ENCODE results near the gene RPAP2.
"Not testable (repeated sequence)": the region's sequence is repeated elsewhere in the genome, so short reads cannot be mapped to it uniquely, and the experiment has no call there.

Gene RPAP2

DNA sequence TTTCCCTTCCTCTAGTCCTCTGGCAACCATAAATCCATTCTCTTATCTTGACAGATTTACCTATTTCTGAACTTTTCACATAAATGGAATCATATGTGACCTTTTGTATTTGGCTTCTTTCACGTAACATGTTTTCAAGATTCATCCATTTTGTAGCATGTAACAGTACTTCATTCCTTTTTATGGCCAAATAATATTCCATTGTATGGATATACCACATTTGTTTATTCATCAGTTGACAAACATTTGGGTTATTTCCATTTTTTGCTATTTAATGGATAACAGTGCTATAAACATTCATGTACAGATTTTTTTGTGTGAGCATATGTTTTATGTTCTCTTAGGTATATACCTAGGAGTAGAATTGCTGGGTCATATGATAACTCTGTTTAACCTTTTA is 54.0 kb downstream of the RPAP2 start:
- Histone ChIP-seq H2AFZ (ENCODE audit: low read depth) (no peak overlapping the region), H3K9ac (no peak overlapping the region), H3K4me1 (ENCODE audit: low read depth, poor library complexity, severe bottlenecking) (no peaks in the 10 kb centered on the region), H3K4me3 (IDR thresholded peaks at IDR 0.05; ENCODE audit: insufficient read depth, low read depth, low read length) (no peak overlapping the region), H4K20me1 (ENCODE audit: insufficient read depth) (no peaks in the 10 kb centered on the region), H3K4me2 (no peak overlapping the region), H3K27ac (no peak overlapping the region), H3K36me3 (ENCODE audit: insufficient read depth) (no peaks in the 10 kb centered on the region), H3K79me2 (ENCODE audit: insufficient read depth, low read depth) (no peaks in the 10 kb centered on the region), H3K27me3 (ENCODE audit: insufficient read depth, low read depth) (no peaks in the 10 kb centered on the region)
- no peak for TF ChIP-seq CTCF (conservative IDR thresholded peaks at IDR 0.05; ENCODE audit: low read depth, low read length)

DNA sequence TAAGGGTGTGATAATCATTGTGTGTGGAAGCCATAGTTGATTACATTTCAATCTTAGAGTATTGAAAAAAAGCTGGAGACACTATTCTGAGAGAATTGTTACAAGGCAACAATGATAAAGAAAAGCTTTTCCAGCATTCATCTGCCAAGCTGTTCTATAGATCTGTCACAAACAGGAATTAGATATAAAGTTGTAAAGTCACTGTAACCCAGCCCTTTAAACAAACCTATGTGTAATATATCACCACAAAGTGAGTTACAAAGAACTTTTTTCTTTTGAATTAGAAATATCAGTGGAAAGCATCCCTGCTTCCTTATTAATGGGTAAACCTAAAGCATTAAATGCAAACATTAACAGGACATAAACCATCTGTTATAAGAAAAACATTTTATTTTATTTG is 55.4 kb downstream of the RPAP2 start:
- Histone ChIP-seq H3K4me1 (ENCODE audit: low read depth, poor library complexity, severe bottlenecking) (no peaks in the 10 kb centered on the region), H2AFZ (ENCODE audit: low read depth) (no peak overlapping the region), H3K9ac (no peak overlapping the region), H3K4me2 (no peak overlapping the region), H3K36me3 (ENCODE audit: insufficient read depth) (no peaks in the 10 kb centered on the region), H3K27ac (no peak overlapping the region), H4K20me1 (ENCODE audit: insufficient read depth) (no peaks in the 10 kb centered on the region), H3K4me3 (IDR thresholded peaks at IDR 0.05; ENCODE audit: insufficient read depth, low read depth, low read length) (no peak overlapping the region), H3K79me2 (ENCODE audit: insufficient read depth, low read depth) (no peaks in the 10 kb centered on the region), H3K27me3 (ENCODE audit: insufficient read depth, low read depth) (no peaks in the 10 kb centered on the region)
- no peak for TF ChIP-seq CTCF (conservative IDR thresholded peaks at IDR 0.05; ENCODE audit: low read depth, low read length)

GRCh38 chr1:92356956-92357355 is 58.1 kb downstream of the RPAP2 start:
- no peak overlapping the region for H3K27ac ChIP-seq
- no peak for TF ChIP-seq CTCF (conservative IDR thresholded peaks at IDR 0.05; ENCODE audit: low read depth, low read length)
- no peak overlapping the region for H3K9ac ChIP-seq
- H2AFZ ChIP-seq (ENCODE audit: low read depth), result no peak overlapping the region
- H3K4me2 ChIP-seq, result no peak overlapping the region
- H3K4me1 ChIP-seq (ENCODE audit: low read depth, poor library complexity, severe bottlenecking), result no peaks in the 10 kb centered on the region
- no peaks in the 10 kb centered on the region for H3K79me2 ChIP-seq (ENCODE audit: insufficient read depth, low read depth)
- H4K20me1 ChIP-seq (ENCODE audit: insufficient read depth), result no peaks in the 10 kb centered on the region
- H3K27me3 ChIP-seq (ENCODE audit: insufficient read depth, low read depth), result no peaks in the 10 kb centered on the region
- no peaks in the 10 kb centered on the region for H3K36me3 ChIP-seq (ENCODE audit: insufficient read depth)
- no peak overlapping the region for H3K4me3 ChIP-seq (IDR thresholded peaks at IDR 0.05; ENCODE audit: insufficient read depth, low read depth, low read length)

- H3K4me1 ChIP-seq (ENCODE audit: low read depth, poor library complexity, severe bottlenecking); H3K27me3 ChIP-seq (ENCODE audit: insufficient read depth, low read depth); H3K36me3 ChIP-seq (ENCODE audit: insufficient read depth); H4K20me1 ChIP-seq (ENCODE audit: insufficient read depth); H3K4me2 ChIP-seq; H3K79me2 ChIP-seq (ENCODE audit: insufficient read depth, low read depth); H3K27ac ChIP-seq; H2AFZ ChIP-seq (ENCODE audit: low read depth); H3K9ac ChIP-seq; H3K4me3 ChIP-seq (IDR thresholded peaks at IDR 0.05; ENCODE audit: insufficient read depth, low read depth, low read length): not testable (repeated sequence)
These were observed 60.5 kb downstream of the RPAP2 start for GRCh38 chr1:92359382-92359781.

- H3K27ac ChIP-seq, result no peak overlapping the region
- no peak overlapping the region for H3K4me3 ChIP-seq (IDR thresholded peaks at IDR 0.05; ENCODE audit: insufficient read depth, low read depth, low read length)
- no peaks in the 10 kb centered on the region for H3K79me2 ChIP-seq (ENCODE audit: insufficient read depth, low read depth)
- H3K4me1 ChIP-seq (ENCODE audit: low read depth, poor library complexity, severe bottlenecking), result no peaks in the 10 kb centered on the region
- H2AFZ ChIP-seq (ENCODE audit: low read depth), result no peak overlapping the region
- no peaks in the 10 kb centered on the region for H4K20me1 ChIP-seq (ENCODE audit: insufficient read depth)
- H3K9ac ChIP-seq, result no peak overlapping the region
- H3K36me3 ChIP-seq (ENCODE audit: insufficient read depth), result no peaks in the 10 kb centered on the region
- no peak for TF ChIP-seq CTCF (conservative IDR thresholded peaks at IDR 0.05; ENCODE audit: low read depth, low read length)
- no peaks in the 10 kb centered on the region for H3K27me3 ChIP-seq (ENCODE audit: insufficient read depth, low read depth)
- H3K4me2 ChIP-seq, result no peak overlapping the region
These were observed 61.1 kb downstream of the RPAP2 start for GRCh38 chr1:92359986-92360385.

Measured in KMS-11 (cell line).